PFSK-1 (cell line): ENCODE data around the gene ACD.

ENCODE experiments used
- FOXP2 ChIP-seq: optimal IDR thresholded peaks from 2 replicates; pipeline ENCODE3; 2011; ENCODE audit warnings: borderline replicate concordance, control low read depth, inconsistent platforms; ENCODE audit not compliant: insufficient read depth; ENCODE audit errors: extremely low read length, extremely low read depth
- POLR2AphosphoS5 ChIP-seq: IDR thresholded peaks from 2 replicates; pipeline ENCODE4 v1.6.1; 2012; ENCODE audit warnings: low read depth, mild to moderate bottlenecking, control low read depth, low read length, moderate library complexity
- REST ChIP-seq, 2 experiments: IDR thresholded peaks; 2 replicates each; pipeline versions ENCODE4 v1.6.1 to v1.8.0; 2011 to 2012; ENCODE audit warnings: low read depth in 2 of 2, low read length in 2 of 2, control low read depth in 1 of 2, inconsistent platforms in 1 of 2, mild to moderate bottlenecking in 1 of 2, moderate library complexity in 1 of 2; ENCODE audit not compliant: insufficient read depth in 1 of 2
- SIN3A ChIP-seq: IDR thresholded peaks from 2 replicates; pipeline ENCODE4 v1.6.1; 2012; ENCODE audit warnings: mild to moderate bottlenecking, low read length, moderate library complexity, borderline replicate concordance; ENCODE audit not compliant: insufficient read depth
- TAF1 ChIP-seq: IDR thresholded peaks from 2 replicates; pipeline ENCODE4 v1.6.1; 2012; ENCODE audit warnings: low read length, control low read depth, borderline replicate concordance; ENCODE audit not compliant: insufficient read depth

Gene ACD

DNA sequence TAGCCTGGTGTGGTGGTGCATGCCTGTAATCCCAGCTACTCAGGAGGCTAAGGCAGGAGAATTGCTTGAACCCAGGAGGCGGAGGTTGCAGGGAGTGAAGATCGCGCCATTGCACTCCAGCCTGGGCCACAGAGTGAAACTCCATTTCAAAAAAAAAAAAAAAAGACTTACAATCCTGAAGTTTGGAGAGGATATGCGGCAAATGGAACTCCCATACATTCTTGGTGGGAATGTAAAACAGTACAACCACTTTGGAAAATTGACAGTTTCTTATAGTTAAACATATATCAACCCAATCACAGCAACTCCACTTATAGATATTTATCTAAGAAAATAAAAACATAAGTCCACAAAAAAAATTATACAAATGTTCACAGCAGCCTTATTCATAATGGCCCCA is 47.1 kb upstream of the ACD start:
- TF ChIP-seq FOXP2 = no peak
- no peak for TF ChIP-seq REST (IDR thresholded peaks at IDR 0.05; ENCODE audit: insufficient read depth in 1 of 2, low read depth in 2 of 2, low read length in 2 of 2)
- TF ChIP-seq POLR2AphosphoS5 = no peak
- TF ChIP-seq TAF1 = no peak
- TF ChIP-seq SIN3A = no peak

DNA sequence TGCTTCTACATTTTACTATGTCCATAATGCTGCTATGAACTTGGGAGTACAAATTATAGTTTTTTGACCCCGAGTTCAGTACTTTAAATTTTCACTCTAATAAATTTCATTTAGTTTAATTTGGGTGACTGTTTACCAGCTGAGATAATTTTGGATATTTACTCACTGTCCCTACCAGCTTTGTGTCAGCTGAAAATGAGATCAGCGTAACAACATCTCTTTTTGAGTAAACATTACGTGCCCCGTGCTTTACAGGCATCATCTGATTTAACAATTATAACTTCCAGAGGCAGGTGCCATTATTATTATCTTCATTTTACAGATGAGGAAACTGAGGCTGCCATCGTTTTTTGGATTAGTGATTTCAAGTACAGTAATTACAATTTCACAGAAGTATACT is 44.0 kb upstream of the ACD start:
- no peak for TF ChIP-seq SIN3A
- TF ChIP-seq POLR2AphosphoS5 = no peak
- no peak for TF ChIP-seq TAF1
- TF ChIP-seq REST (IDR thresholded peaks at IDR 0.05; ENCODE audit: insufficient read depth in 1 of 2, low read depth in 2 of 2, low read length in 2 of 2) = no peak
- no peak for TF ChIP-seq FOXP2

- TF ChIP-seq FOXP2 = no peak
These were observed 43.6 kb upstream of the ACD start for GRCh38 chr16:67703626-67704025.

DNA sequence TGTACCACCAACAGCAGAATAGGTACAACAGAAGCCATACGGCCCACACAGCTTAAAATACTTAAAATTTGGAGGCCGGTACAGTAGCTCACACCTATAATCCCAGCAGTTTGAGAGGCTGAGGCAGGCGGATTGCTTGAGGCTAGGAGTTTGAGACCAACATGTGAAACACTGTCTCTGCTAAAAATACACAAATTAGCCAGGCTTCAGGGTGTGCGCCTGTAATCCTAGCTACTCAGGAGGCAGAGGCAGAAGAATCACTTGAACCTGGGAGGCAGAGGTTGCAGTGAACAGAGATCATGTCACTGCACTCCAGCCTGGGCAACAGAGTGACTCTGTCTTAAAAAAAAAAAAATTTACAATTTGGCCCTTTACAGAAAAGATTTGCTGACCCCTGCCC is 42.1 kb upstream of the ACD start:
- TF ChIP-seq FOXP2 (no peak), SIN3A (no peak), POLR2AphosphoS5 (no peak), TAF1 (no peak), REST (IDR thresholded peaks at IDR 0.05; ENCODE audit: insufficient read depth in 1 of 2, low read depth in 2 of 2, low read length in 2 of 2) (no peak)

- TF ChIP-seq TAF1 (no peak), POLR2AphosphoS5 (no peak), FOXP2 (no peak), REST (IDR thresholded peaks at IDR 0.05; ENCODE audit: insufficient read depth in 1 of 2, low read depth in 2 of 2, low read length in 2 of 2) (no peak), SIN3A (no peak)
These were observed 41.4 kb upstream of the ACD start for GRCh38 chr16:67701420-67701819.
